Measurements from ENCODE around the gene RRBP1. TPM values are rescaled to one million over a fixed set of nuclear protein-coding genes. Genes with fewer than 3 reads are reported as not detected.

The RRBP1 gene
- total RNA-seq, 1 donor from 2014 or later = 355 TPM

DNA sequence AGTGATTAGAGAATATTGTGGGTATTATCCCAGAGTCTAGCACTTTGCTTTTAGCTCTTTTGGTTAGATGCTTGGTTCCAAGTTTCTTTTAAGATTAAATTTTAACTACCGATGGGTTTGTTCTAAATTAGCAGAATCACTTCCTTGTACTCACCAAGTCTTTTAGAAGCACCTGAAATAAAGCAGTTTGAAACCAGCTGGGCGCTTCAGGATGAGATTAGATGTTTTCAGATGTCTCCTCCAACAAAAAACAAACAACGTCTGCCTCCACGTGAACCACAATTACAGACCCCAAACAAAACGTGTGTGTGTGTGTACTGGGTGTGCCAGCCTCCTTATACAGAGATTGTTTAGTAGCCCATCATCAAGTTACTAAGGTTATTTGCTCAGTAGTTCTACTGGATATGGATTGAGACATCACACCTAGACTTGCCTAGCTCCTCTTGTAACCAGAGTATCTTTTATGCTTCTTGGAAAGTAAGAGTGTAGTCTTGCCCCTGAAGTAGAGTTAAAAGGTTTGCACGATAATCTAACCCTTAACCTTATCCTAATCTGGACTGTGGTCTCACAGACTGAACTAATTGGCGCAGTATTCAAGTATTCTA, 109.9 kb downstream of the RRBP1 start:
- no peak for DNase-seq (ENCODE audit: low spot score)

DNA sequence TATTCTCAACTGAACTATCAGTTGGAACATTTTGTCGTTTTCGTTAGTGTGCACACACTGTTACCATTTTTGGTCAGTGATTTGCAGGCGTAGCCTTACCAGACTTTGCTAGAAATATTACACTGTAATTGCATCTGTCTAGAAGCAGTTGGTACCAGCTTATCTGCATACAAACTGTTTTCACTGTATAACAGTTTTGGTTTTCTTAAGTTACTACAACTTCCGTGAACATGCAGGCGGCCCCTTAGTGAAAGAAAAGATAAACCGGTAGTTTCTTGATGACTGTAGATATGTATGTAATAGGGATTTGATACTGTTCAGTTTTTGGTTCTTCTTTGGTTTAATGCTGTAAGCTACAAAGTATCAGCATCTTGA, 110.9 kb downstream of the RRBP1 start:
- DNase-seq (ENCODE audit: low spot score) = no peak

DNA sequence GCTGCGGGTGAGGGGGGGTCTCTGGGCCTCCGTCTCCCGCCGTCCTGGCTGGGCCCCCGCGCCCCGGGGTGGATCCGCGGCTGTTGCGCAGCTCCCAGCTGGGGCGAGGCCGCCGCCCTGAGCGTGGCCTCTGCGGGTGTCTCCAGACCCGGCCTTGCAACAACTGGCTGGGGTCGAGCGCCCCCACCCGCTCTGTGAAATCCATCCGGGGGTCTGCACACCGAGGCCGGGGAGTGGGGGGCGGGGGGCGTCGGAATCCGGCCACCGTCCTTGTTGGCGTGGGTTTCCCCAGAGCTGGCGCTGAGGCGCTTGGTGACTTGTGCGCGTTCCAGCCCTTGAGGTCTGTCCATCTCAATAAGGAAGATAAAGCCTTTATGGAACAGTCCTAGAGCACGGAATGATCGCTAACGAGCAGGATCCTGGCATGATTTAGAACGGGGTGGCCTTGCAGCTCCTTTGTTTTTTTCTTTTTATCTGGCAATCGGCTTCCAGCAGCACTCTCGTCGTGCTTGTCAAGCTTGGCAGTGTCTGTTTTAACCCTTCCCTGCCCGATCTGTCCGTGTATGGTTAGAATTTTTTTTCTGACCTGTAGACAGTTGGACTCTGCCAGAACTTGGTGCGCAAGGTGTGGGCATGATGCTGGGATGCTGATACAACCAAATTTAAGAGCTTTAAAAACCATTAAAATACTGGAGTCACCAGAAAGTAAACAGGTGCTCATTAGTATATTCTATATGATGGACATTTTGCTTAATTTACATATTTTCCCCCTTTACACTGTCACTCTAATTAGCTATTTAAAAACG, 111.5 kb downstream of the RRBP1 start:
- peak; percentile 41 for DNase-seq (ENCODE audit: low spot score)

DNA sequence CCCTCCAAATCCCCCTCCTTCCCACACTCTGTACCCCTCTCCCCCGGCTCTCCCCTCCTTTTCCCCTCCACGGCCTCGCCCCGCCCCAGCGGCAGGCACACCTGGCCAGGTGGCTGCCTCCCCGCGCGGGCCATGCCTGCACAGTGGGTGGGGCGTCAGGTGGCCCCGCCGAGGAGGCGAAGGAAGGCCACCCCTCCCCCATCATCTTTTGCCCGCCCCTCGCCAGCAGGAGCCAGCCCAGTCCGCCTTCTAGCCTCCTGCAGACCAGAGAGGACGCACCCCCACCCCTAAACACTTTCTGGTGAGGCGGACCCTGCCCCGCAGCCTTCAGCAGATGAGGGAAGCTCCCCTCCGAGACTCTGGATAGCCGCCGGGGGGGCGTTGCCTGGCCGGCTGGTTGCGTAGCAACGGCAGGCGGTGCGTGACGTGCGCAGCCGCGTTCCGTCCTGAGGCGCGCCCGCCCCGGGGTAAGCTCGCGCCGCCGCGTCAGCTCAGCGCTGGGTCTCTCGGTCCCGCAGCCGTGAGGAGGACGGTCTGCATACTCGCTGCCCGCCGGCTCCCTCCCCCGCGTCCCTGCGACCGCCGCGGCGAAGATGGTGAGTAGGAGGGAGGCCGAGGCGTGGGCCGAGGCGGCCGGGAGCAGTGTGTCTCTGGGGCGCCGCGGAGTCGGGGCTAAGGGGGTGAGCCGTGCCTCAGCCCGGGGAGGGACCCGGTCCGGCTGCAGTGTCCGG, 112.3 kb downstream of the RRBP1 start, which contains the start of gene DSTN:
TSS of gene DSTN (plus strand) at position 460 of the 731 bp plus-strand sequence. CDS start at position 594, 134 bp downstream.
- DNase-seq (ENCODE audit: low spot score) = peak; percentile 94

DNA sequence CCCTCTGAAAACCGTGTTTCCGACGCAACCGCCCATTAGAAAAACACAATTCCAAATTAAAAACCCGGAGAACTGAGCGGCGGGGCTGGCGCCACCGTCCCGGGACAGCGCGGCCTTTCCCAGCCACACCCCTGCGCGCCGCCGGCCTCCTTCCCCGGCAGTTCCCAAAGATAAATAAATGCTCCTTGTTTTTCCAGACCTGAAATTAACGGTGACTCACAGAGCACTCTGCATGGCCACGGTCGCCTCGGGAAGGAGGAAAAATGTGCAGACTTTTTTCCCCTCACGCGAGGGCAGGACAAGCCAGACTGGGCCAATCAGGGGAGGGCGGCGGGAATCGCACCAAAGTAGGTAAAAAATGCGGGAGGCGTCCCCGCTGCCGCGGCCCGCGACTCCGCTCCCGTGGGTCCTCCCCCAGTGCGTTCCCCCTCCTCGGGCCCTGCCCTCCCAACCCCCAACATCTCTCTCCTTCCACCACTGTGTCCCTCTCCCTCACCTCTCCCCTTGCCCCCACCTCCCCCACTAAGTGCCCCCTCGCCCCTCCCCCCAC, 113.0 kb downstream of the RRBP1 start:
- peak; percentile 91 for DNase-seq (ENCODE audit: low spot score)

DNA sequence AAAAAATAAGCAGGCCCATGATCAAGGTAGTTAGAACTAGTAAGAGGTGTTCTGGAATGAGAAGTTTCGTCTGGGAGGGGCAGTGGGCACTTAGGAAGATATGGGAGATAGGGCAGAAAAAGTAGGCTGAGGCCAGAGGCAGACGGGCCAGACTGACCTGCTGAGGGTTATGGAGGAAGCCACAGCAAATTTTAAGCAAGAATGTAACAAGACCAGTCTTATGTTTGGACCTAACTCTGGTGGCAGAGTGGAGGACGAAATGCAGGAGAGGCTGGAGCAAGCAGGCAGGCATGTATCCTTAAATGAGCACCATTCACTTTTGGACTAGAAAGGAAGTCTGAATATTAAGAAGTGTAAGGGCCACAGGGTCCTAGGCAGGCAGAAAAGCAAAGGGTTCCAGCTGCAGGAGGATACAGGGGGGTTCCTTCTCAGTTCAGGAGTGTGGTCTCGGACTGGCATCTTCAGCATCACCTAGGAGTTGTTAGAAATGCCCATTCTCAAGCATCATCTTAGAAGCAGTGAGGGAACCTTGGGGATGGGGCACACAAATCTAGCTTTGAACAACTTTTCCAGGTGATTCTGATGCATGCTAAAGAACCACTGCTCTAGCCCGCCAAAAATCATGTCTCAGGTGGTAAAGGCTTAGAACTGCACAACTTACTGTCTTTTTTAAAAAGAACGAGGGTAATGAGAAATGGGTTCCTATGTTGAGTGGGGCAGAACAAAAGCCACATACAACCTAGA, 113.8 kb downstream of the RRBP1 start:
- no peak for DNase-seq (ENCODE audit: low spot score)

DNA sequence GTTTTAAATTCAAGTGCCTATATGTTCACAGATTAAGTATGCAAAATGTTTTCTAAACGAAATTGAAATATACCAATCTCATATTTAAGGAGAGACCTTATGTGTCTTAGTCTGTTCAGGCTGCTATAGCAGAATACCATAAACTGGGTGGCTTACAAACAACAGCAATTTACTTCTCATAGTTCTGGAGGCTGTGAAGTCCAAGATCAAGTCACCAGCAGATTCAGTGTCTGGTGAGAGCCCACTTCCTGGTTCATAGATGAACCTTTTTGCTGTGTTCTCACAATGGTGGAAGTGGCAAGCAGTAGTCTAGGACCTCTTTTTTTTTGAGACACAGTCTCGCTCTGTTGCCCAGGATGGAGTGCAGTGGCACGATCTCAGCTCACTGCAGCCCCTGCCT, 115.7 kb downstream of the RRBP1 start:
- DNase-seq (ENCODE audit: low spot score) = no peak

DNA sequence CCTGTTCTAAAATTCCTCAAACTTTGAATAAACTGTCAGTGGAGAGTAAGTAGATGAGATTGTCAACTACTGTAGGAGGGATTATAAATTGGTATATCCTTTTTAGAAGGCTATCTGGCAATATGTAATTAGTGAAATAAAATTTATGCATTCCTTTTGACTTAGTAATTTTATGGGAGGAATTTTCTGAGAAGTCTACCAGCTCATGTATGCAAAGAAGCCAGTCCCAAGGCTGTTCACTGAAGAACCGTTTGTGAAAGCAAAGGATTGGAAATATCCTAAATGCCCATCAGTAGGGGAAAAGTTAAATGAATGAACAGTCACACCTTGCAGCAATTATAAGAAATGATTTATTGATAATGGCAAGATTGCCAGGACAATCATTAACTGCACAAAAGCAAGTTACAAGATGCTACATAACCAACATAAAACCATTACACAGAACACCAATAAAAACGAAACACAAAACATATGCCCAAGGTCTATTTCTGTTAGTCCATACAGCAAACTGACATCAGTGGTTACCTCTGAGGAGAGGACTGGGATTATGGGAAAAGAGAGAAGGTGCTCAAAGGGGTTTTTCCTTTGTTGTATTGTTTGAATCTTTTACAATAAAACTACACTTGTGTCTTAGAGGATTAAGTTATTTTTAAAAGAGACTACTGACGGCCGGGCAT, 116.7 kb downstream of the RRBP1 start:
- no peak for DNase-seq (ENCODE audit: low spot score)

Other genes with a start within 250 kb of the RRBP1 start
- 1.2 TPM for gene BFSP1, start 150.9 kb downstream of the RRBP1 start, total RNA-seq
- 738 TPM for gene DSTN, start 112.2 kb downstream of the RRBP1 start, total RNA-seq
- gene BANF2, start 17.7 kb upstream of the RRBP1 start, total RNA-seq = not detected

Data from mucosa of gallbladder (tissue), 1 donor.